HG02588 (cell line): ENCODE results near the gene COPG1.
A peak's percentile ranks its signal among the peaks of the same experiment; 100 is the strongest.
"Not testable (repeated sequence)": the region's sequence is repeated elsewhere in the genome, so short reads cannot be mapped to it uniquely, and the experiment has no call there.

Source experiments
- ATAC-seq: cut with Tn5 transposase; IDR thresholded peaks from one replicate; pipeline ENCODE4 v1.9.1; 2021; ENCODE audit warnings: mild to moderate bottlenecking, moderate library complexity; ENCODE audit not compliant: unreplicated experiment

Gene COPG1

DNA sequence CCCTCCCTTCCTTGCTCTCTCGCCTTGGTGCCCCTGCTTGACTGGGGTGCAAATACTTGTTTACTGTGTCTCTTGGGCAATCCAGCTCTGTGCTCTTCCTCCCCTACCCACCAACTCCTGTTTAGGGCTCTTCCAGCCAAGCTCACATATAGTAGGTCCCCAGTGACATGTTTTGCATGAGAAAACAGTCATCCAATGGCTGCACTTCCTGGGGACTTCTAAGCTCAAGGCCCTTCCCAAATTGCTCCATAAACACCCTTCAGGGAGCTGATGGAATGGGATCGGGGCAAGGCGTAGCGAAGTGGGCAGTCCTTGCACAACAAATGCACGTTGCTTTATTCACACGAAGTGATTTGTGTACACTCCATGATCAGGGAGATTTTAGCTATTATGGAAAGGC lies 9.4 kb upstream of the COPG1 start:
- ATAC-seq, result no peak

DNA sequence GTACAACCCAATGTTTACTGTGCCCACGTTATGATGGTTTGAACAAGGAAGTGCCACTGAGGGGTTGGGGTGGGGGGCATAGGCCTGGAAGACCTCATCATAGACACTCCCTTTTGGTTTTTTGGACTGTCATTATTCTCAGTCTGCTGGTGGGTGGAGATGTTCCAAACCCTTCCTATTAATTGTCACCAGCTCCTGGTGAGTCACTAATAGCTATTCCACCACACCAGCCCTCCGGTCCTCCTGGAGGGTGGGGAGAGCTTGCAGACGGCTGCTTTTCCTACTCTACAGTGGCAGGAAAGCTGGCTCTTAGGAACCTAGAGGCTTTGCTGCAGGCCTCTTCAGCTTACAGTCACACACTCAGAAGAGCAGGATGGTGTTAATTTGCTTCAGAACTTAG lies 9.0 kb upstream of the COPG1 start:
- ATAC-seq, result no peak

DNA sequence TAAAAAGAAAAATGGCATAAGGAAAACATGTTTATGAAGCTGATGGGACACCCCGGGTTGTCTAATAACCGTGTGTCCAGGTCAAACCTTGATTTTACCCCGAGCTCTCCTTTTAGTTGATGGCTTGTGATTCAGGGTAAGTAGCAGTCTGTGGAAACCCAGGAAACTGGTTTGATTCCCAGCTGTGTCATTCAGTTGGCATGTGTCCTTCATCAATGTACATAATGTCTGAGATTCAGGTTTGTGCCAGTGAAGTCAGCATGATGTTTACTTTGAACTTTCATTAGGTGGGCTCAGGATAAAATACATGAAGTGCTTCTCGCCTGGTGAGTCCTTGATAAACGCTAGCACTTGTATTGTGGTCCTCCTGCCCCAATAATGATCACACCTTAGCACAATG lies 4.3 kb upstream of the COPG1 start:
- ATAC-seq, result no peak

DNA sequence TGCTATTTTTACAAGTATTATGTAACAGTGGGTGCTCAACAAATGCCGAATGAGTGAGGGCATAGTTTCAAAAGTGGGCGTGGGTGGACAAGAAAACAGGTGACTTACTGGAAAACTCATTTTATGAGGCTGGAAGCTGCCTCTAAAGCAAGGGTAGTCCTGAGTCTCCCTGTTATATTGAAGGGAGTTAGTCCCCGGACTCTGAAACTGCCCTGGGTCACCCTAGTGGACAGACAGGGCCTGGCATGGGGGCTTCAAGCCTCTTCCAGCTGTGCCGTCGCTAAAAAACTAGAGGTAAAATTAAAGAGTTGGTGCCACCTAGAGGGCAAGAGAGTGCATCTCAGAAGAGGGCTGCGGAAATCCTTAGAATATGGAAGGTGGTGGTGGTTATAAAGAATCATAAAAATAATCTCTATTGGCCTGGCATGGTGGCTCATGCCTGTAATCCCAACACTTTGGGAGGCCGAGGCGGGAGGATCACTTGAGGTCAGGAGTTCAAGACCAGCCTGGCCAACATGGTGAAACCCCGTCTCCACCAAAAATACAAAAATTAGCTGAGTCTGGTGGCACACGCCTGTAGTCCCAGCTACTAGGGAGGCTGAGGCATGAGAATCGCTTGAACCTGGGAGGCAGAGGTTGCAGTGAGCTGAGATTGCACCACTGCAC lies 3.6 kb upstream of the COPG1 start:
- ATAC-seq, result not testable (repeated sequence)

DNA sequence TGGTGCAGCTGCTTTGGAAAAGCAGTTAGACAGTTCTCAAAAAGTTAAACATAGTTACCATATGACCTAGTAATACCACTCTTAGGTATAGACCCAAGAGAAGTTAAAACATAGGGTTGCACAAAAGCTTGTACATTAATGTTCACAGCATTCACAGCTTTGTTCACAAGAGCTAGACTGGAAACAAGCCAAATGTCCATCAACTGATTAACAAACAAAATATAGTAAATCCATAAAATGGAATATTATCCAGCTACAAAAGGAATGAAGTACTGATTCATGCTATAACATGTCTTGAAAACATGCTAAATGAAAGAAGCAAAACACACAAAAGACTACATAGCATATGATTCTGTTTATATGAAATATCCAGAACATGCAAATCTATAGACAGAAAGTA lies 2.8 kb upstream of the COPG1 start:
- no peak for ATAC-seq

DNA sequence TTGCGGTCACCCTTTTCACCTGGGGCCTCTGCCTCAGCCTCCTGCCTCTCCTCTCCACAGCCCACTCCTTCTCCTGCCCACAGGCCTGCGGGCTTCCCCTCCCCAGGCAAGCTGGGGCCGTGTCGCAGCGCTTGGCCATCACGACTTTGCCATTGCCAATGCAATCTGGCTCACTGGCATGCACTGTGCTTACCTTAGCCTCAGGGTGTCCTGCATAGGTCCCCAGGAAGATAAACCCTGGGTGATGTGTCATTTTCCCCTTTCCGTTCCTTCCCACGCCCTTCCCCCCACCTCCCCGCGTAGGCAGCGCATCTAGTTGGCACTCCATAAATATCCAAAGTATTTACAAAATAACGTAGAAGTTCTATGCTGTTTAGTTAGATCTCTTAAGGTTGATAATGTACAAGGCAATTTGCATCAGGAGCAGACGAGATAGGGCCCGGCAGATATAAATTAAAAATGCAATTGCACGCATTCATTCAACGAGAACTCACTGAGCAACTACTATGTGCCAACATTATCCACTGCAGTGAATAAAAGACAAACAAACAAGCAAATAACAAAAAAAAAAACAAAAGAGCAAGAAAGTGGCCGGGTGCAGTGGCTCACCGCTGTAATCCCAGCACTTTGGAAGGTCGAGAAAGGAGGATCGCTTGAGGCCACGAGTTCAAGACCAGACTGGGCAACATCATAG lies 973 bp upstream of the COPG1 start:
- ATAC-seq, result no peak

DNA sequence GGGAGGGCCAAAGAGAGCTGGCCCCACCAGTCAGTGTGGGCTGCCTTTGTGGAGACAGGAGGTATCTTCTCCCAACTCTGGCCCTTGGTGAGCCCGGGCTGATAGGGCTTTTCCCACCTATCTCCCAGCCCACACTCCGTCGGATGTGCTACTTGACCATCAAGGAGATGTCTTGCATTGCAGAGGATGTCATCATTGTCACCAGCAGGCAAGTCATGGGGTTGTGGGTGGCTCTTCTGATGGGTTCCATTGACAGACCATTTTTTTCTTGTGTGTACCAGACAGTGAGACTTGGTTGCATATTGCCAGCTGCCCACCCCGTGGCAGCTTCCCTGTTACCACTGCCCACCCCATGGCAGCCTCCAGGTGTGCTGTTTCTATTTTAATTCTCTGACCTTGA lies 3.3 kb downstream of the COPG1 start:
- ATAC-seq, result no peak

DNA sequence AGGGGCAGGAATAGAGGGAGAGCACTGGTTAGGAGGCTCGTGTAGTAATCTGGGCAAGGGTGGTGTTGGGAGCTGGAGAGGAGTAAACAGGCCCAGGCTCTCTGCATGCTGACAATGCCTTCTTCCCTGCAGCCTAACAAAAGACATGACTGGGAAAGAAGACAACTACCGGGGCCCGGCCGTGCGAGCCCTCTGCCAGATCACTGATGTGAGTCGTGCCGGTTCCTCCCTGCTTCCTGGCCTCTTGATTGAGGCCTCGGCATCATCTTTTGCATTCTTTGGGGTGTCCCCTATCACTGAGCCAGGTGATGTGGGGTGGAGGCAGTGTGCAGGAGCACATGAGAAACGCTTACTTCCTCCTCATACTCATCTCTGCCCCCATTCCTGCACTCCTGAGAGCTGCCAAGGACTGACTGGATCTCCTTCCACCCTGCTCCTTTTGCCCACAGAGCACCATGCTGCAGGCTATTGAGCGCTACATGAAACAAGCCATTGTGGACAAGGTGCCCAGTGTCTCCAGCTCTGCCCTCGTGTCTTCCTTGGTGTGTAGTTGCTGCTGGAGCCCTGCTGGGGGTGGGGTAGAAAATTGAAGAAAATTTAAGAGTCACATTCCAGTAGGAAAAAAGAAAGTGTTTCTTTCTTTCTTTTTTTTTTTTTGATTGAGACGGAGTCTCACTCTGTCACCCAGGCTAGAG lies 5.3 kb downstream of the COPG1 start:
- no peak for ATAC-seq

DNA sequence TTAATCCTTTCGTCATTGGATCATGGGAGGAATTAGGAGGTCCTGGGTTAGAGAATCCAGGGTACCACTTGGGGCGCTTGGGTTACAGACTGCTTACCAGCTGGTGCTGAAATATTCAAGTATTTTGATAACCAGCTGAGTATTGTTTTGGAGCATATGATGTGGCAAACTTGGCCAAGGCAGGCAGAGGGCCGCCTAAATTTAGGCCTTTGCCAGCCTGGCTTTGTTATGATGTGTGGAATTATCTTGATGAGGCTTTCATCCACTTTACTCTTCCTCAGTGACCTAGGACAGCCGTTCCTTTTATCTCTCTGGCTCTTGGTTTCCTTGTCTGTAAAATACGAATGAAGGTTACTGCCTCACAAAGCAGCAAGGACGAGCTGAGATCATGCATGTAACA lies 6.9 kb downstream of the COPG1 start:
- ATAC-seq, result no peak

DNA sequence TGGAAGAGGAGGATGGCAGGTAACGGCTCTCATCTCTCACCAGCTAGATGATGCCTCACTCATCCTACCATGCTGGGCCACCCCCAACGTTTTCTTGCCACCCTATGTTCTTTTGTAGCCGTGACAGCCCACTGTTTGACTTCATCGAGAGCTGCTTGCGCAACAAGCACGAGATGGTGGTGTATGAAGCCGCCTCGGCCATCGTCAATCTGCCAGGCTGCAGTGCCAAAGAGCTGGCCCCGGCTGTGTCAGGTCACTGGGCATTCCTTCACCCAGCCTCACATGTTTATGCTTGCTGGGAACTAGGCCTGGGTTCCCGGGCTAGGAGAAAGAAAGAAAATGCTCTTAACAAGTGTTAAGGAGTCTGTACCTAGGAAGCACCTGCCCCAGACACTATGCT lies 8.2 kb downstream of the COPG1 start:
- ATAC-seq, result no peak

DNA sequence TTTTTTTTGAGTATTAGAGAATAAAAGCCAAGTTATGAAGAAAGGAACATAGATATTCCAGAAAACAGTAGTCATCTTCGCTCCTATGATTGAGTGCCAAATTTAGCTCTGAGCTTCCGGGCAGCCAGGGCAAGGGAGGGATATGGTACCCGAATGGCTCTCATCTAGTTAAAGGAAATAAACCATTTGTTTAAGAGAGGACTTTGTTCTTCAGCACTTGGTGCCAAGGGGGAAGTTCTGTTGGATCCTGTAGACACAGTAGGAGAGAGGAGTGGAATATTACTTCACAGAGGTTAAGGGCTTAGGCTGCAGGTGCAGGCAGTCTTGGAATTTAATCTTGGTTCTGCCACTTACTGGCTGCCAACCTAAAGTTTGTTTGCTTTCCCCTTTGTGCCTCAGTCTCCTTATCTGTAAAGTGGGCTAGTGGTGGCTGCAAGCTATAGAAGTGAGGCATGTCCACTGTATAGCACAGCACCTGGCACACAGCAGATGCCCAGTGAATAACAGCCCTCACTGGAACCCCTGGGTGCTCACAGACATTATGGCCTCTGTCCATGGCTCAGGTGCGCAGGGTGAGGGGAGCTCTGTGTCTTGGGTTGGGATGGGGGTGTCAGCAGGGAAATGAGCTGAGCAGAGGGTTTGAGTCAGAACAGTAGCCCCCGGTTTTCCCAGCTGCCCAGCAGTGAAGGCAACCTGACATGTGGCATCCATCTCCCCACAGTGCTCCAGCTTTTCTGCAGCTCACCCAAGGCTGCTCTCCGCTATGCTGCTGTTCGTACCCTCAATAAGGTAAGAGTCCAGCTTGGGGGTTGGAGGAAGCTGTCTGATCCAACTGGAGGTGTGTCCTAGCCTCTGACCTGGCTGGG lies 10.4 kb downstream of the COPG1 start:
- ATAC-seq, result no peak

DNA sequence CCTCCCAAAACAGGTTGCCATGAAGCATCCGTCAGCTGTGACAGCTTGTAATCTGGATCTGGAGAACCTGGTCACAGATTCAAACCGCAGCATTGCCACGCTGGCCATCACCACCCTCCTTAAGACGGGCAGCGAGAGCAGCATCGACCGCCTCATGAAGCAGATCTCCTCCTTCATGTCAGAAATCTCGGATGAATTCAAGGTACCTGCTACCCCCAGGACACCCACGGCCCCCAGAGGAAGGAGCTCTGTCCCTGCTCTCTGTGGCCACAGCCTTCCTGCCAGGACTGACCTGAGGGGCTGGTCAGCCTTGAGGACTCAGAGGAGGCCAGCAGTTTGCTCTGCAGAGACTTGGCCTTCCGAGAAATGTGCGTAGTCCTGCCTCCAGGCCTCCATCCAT lies 11.2 kb downstream of the COPG1 start:
- ATAC-seq, result no peak

DNA sequence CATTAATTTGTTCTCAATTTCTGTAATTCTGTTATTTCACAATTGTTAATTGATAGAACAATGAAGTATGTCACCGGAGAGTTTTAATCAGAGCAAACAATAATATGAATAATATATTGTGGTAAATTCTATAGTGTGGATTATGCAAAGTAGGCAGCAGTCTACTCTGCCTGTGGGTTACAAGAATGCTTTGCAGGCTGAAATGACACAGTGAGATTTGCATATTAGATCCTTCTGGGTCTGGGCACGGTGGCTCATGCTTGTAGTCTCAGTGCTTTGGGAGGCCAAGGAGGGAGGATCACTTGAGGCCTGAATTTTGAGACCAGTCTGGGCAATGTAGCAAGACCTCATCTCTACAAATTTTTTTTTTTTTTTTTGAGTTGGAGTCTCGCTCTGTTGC lies 12.5 kb downstream of the COPG1 start:
- ATAC-seq, result no peak

DNA sequence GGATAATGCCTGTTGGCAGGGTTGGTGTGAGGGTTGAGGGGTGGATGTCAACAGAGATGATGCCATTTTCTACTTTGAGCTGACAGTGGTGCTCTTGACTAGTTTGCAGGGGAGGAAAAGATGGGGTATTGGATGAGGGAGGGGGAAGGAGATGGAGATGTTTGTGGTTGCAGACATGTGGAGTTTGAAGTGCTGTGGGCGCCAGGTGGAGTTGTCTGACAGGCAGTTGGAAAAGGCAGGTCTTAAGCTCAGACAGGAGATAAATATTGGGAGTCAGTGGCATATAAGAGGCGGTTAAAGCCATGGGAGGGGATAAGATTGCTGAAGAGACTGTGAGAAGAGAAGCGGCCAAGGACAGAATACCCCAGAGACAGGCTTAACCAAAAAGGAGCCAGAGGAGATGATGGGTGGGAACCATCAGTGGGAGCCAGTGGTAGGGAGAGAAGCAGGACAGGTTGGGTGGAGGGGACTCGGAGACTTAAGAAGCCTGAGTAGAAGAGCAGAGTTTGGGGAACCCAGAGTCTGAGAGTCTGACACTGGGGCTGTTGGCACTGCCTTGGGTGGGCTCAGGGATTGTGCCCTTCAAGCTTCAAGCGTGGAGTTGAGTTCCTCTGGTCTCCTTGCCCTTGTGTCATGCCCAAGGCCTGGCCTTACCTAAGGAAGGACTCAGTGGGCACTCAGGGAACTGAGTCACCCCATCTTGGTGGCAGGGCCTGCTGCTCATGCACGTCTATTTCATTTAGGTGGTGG lies 13.9 kb downstream of the COPG1 start:
- ATAC-seq, result no peak

DNA sequence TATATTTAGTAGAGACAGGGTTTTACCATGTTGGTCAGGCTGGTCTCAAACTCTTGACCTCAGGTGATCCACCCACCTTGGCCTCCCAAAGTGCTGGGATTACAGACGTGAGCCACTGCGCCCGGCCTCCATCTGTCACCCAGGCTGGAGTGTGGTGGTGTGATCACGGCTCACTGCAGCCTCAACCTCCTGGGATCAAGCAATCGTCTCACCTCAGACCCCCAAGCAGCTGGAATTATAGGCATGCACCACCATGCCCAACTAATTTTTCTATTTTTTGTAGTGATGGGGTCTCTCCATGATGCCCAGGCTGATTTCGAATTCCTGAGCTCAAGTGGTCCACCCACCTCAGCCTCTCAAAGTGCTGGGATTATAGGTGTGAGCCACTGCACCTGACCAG lies 15.6 kb downstream of the COPG1 start:
- ATAC-seq, result not testable (repeated sequence)

DNA sequence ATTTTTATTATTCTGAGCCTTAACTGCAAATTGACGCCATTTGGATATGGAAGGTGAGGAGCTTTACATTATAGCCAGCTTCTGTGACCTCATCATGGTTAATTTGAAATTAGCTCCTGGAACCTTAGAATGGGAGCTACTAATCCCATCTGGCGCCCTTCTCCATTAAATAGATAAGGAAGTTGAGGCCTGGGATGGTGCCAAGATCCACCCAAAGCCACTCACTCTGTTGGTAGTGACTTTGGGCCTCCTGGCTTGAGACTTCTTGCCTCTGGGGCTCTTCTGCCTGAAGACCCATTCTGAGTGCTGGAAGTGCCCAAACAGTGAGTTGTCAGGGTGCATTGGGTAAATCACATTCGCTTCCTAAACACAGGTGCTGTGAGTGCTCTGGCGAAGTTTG lies 17.2 kb downstream of the COPG1 start:
- no peak for ATAC-seq

DNA sequence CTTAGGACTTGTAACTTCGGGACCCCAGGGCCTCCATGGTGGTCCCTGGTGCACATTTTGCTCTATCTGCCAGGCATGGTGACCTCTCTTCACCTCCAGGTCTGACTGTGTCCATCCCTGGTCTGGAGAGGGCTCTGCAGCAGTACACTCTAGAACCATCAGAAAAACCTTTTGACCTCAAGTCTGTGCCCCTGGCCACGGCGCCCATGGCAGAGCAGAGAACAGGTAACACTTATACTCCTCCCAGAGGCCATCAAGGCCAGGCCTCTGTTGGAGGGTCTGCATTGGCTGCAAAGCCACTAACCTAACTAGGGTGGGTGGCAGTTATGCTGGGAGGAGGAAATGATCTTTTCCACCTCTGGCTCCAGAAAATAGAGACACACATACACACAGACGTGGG lies 19.0 kb downstream of the COPG1 start:
- no peak for ATAC-seq

DNA sequence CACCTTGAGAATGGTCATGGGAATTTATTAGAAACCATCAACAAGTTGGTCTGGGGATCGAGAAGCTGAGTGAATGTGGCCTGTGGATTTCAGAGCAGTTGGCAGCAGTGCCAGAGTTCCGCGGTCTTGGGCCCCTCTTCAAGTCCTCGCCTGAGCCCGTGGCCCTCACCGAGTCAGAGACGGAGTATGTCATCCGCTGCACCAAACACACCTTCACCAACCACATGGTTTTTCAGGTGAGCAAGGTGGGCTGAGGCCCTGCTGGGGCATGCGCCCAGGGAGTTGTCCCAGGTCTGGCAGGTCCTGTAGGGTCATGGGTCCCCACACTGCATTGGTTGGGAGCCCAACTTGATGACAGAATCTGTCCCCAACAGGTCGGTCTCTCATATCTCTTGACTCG lies 22.3 kb downstream of the COPG1 start:
- ATAC-seq, result no peak

DNA sequence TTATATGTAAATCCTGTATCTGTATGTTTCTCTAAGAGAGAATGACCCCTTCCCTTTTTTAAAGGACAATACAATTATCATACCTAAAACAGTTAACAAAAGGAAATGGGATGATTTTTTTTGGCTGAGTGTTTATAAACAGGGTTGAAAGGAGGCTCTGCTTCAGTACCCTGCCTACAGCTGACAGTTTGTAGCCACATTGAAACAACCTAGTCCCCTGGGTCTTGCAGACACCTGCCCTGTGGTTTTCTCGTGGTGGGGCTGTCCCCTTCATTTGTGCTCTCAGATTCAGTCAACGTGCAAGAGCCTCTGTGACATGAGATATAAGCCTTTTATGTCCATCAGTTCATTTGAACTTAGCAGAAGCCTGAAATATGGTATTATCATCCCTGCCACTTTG lies 27.0 kb downstream of the COPG1 start:
- peak; percentile 82 for ATAC-seq

DNA sequence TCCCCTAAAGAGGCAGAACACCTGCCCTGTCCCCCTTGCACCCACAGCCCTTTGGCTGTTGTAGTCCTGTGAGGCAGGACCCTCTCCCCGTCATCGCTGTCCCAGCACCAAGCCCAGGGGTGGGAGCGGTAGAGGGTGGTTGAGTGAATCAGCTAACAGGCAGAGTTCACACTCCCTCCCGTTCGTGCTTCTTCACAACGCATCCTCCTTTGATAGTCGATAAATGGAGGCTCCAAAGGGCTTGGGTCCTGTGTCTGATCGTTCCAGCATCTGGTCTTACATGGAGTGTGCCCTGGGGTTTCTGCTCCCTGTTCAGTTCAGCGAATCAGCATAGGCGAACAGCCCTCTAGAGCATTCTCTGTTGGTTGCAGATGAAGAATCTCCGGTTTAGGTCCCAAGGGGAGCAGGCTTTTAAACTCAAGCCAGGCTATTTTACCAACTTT lies 28.4 kb downstream of the COPG1 start:
- no peak for ATAC-seq
